ENCODE measurements around the gene HNRNPC. TPM values are rescaled to one million over a fixed set of nuclear protein-coding genes. Genes with fewer than 3 reads are reported as not detected.
A peak's percentile ranks its signal among the peaks of the same experiment; 100 is the strongest.

HNRNPC gene
- polyA plus RNA-seq, 1 donor from 2014 or later, result 1,176 TPM

GRCh38 chr14:21241218-21241819, 27.9 kb downstream of the HNRNPC start:
- Histone ChIP-seq H3K4me2 (ENCODE audit: low read length) (no peak overlapping the region), H2AFZ (ENCODE audit: low read depth, low read length) (no peak overlapping the region), H3K79me2 (replicated peaks; ENCODE audit: insufficient read depth, low read length) (peaks cover 77% of the 10 kb centered on the region), H3K9me2 (ENCODE audit: insufficient read depth, low read length) (no peaks in the 10 kb centered on the region), H3K27me3 (ENCODE audit: insufficient read depth, low read depth, low read length) (no peaks in the 10 kb centered on the region), H3K4me3 (ENCODE audit: low read length) (no peak overlapping the region), H4K20me1 (ENCODE audit: insufficient read depth) (peaks cover 27% of the 10 kb centered on the region), H3K9ac (ENCODE audit: low read length) (no peak overlapping the region), H3K9me3 (ENCODE audit: low read length) (no peaks in the 10 kb centered on the region), H3F3A (ENCODE audit: insufficient read depth, low read length, poor library complexity, severe bottlenecking) (no peaks in the 10 kb centered on the region), H3K27ac (ENCODE audit: low read length) (no peak overlapping the region), H3K36me3 (ENCODE audit: insufficient read depth, low read length) (no peaks in the 10 kb centered on the region)
- TF ChIP-seq CTCF (IDR thresholded peaks at IDR 0.05; ENCODE audit: poor library complexity, severe bottlenecking) (peak; percentile 56), RAD21 (conservative IDR thresholded peaks at IDR 0.05) (peak; percentile 45), POLR2AphosphoS5 (IDR thresholded peaks at IDR 0.05) (no peak)

- no peak overlapping the region for H3K27ac ChIP-seq (ENCODE audit: low read length)
- H3K4me2 ChIP-seq (ENCODE audit: low read length), result no peak overlapping the region
- no peaks in the 10 kb centered on the region for H3K36me3 ChIP-seq (ENCODE audit: insufficient read depth, low read length)
- H3K9me3 ChIP-seq (ENCODE audit: low read length), result no peaks in the 10 kb centered on the region
- H3K4me3 ChIP-seq (ENCODE audit: low read length), result no peak overlapping the region
- no peak for TF ChIP-seq SMC3 (conservative IDR thresholded peaks at IDR 0.05; ENCODE audit: poor library complexity)
- no peak for TF ChIP-seq POLR2AphosphoS5 (IDR thresholded peaks at IDR 0.05)
- no peak for TF ChIP-seq EP300 (conservative IDR thresholded peaks at IDR 0.05; ENCODE audit: poor library complexity, severe bottlenecking)
- no peak for TF ChIP-seq MXI1 (conservative IDR thresholded peaks at IDR 0.05; ENCODE audit: poor library complexity, severe bottlenecking)
- no peak for TF ChIP-seq RAD21 (conservative IDR thresholded peaks at IDR 0.05)
- no peak for TF ChIP-seq TAF1 (IDR thresholded peaks at IDR 0.05; ENCODE audit: low read depth)
- TF ChIP-seq EZH2 (IDR thresholded peaks at IDR 0.05; ENCODE audit: borderline replicate concordance, insufficient read depth, low read length, poor library complexity, severe bottlenecking), result no peak
- no peak for TF ChIP-seq CTCF (IDR thresholded peaks at IDR 0.05; ENCODE audit: poor library complexity, severe bottlenecking)
- TF ChIP-seq REST (IDR thresholded peaks at IDR 0.05; ENCODE audit: borderline replicate concordance), result no peak
- H3K27me3 ChIP-seq (ENCODE audit: insufficient read depth, low read depth, low read length), result no peaks in the 10 kb centered on the region
- peaks cover 31% of the 10 kb centered on the region for H4K20me1 ChIP-seq (ENCODE audit: insufficient read depth)
- H3F3A ChIP-seq (ENCODE audit: insufficient read depth, low read length, poor library complexity, severe bottlenecking), result no peaks in the 10 kb centered on the region
- no peaks in the 10 kb centered on the region for H3K9me2 ChIP-seq (ENCODE audit: insufficient read depth, low read length)
- no peak overlapping the region for H3K9ac ChIP-seq (ENCODE audit: low read length)
- H2AFZ ChIP-seq (ENCODE audit: low read depth, low read length), result no peak overlapping the region
- H3K79me2 ChIP-seq (replicated peaks; ENCODE audit: insufficient read depth, low read length), result peaks cover 78% of the 10 kb centered on the region
Measured at GRCh38 chr14:21240417-21240816, 28.8 kb downstream of the HNRNPC start.

Data from neural cell (in vitro differentiated cells).